A549 treated with RU486 at 1 μM for 4 hours (cell line): Measurements from ENCODE around the gene CCT8L2. TPM values are rescaled to one million over a fixed set of nuclear protein-coding genes. Genes with fewer than 3 reads are reported as not detected.

ENCODE experiments used
- total RNA-seq: library from RNA; stranded (reverse); fragments of 200-300 nt; extraction: Qiagen RNA extraction; gene quantifications from 5 replicates; pipeline ENCODE4 v1.2.3, GENCODE V29; 2022; ENCODE audit warnings: low read depth

CCT8L2 gene, protein sequence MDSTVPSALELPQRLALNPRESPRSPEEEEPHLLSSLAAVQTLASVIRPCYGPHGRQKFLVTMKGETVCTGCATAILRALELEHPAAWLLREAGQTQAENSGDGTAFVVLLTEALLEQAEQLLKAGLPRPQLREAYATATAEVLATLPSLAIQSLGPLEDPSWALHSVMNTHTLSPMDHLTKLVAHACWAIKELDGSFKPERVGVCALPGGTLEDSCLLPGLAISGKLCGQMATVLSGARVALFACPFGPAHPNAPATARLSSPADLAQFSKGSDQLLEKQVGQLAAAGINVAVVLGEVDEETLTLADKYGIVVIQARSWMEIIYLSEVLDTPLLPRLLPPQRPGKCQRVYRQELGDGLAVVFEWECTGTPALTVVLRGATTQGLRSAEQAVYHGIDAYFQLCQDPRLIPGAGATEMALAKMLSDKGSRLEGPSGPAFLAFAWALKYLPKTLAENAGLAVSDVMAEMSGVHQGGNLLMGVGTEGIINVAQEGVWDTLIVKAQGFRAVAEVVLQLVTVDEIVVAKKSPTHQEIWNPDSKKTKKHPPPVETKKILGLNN
- not detected in 5 replicates for total RNA-seq

DNA sequence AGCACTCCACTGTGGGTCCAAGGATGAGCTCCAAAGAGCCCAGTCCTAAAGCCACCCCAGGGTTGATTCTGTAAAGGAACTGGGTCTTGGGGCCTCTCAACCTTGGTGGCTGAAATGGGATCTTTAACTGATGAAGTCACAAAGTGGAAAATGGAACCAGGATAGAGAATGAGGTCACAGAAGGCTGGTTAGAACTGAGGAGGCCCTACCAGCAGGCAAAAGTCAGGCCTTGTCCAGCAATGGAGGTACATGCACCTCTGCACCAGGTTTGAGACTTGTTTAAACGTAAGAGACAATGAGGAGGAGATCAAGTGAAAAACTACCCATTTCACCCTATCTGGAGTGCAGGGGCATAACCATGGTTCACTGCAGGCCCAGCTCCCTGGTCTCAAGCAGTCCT is at the start of gene CCT8L2:
TSS of gene CCT8L2 (minus strand) at position 101 of the 400 bp plus-strand sequence. CDS start 260 bp downstream, outside the sequence.

Other genes with a start within 250 kb of the CCT8L2 start
- gene XKR3, start 232.6 kb upstream of the CCT8L2 start, total RNA-seq, result not detected in 5 replicates